Measurements from ENCODE around the gene PRKCD. TPM values are rescaled to one million over a fixed set of nuclear protein-coding genes. Genes with fewer than 3 reads are reported as not detected.
A peak's percentile ranks its signal among the peaks of the same experiment; 100 is the strongest.

PRKCD gene
- total RNA-seq, 1 donor from 2014 or later, result 78.4 TPM

GRCh38 chr3:53232641-53233377 lies 71.8 kb downstream of the PRKCD start:
- H3K4me3 ChIP-seq, result no peak overlapping the region
- no peaks in the 10 kb centered on the region for H3K27me3 ChIP-seq
- intact Hi-C loops (cut with DNase I), result no loop called here
- ATAC-seq (no peak), DNase-seq (no peak)
- TF ChIP-seq, protein P1, sequence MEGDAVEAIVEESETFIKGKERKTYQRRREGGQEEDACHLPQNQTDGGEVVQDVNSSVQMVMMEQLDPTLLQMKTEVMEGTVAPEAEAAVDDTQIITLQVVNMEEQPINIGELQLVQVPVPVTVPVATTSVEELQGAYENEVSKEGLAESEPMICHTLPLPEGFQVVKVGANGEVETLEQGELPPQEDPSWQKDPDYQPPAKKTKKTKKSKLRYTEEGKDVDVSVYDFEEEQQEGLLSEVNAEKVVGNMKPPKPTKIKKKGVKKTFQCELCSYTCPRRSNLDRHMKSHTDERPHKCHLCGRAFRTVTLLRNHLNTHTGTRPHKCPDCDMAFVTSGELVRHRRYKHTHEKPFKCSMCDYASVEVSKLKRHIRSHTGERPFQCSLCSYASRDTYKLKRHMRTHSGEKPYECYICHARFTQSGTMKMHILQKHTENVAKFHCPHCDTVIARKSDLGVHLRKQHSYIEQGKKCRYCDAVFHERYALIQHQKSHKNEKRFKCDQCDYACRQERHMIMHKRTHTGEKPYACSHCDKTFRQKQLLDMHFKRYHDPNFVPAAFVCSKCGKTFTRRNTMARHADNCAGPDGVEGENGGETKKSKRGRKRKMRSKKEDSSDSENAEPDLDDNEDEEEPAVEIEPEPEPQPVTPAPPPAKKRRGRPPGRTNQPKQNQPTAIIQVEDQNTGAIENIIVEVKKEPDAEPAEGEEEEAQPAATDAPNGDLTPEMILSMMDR (IDR thresholded peaks at IDR 0.05), result no peak
- H3K36me3 ChIP-seq, result peaks cover 80% of the 10 kb centered on the region
- no peaks in the 10 kb centered on the region for H3K9me3 ChIP-seq
- no peak overlapping the region for H3K27ac ChIP-seq
- H3K4me1 ChIP-seq, result peaks cover 16% of the 10 kb centered on the region

DNA sequence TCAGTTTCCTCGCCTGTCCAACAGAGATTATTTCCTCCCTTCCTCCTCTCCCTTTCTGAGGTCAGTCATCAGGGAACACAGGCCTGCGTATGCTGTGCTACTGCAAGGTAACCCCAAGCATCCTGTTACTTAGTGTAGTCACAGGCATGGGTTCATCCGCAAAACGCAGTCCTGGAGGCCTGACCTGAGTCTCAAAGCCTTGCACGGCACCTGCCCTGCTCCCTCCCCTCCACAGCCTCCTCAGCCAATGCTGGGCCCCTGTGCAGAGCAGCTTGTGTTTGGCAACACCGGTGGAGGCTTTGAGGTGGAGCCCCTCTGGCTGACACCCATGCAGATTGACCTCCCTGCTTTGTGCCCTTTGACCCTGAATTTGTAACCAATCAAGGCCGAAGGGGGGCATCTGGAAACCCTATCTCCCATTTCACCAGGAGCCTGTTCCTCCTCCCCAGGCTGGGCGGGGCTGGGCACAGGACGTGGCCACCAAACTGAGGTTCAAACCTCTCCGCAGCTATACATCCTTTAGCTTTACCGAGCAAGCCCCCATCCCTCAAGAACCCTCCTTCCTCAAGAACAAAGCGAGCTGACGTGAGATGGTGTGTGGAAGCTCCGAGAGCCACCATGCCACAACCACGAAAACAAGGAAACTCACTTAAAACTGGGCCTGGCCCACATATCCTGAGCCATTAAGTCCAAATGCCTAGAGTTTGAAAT lies 73.3 kb downstream of the PRKCD start:
- H3K4me1 ChIP-seq, result peaks cover 26% of the 10 kb centered on the region

GRCh38 chr3:53234841-53235232 lies 73.8 kb downstream of the PRKCD start:
- DNase-seq, result no peak
- Histone ChIP-seq H3K4me1 (peaks cover 31% of the 10 kb centered on the region), H3K27me3 (no peaks in the 10 kb centered on the region), H3K9me3 (no peaks in the 10 kb centered on the region), H3K36me3 (peaks cover 78% of the 10 kb centered on the region), H3K27ac (no peak overlapping the region), H3K4me3 (no peak overlapping the region)
- ATAC-seq, result no peak
- intact Hi-C loops (cut with DNase I), result no loop called here
- TF ChIP-seq, protein P1 (IDR thresholded peaks at IDR 0.05), result no peak

More for the DNA sequence above, 73.3 kb downstream of the PRKCD start:
- intact Hi-C loops (cut with DNase I), result no loop called here
- H3K27ac ChIP-seq, result no peak overlapping the region
- DNase-seq (no peak), ATAC-seq (no peak)
- H3K36me3 ChIP-seq, result peaks cover 78% of the 10 kb centered on the region
- TF ChIP-seq, protein P1 (IDR thresholded peaks at IDR 0.05), result no peak
- H3K9me3 ChIP-seq, result no peaks in the 10 kb centered on the region
- H3K4me3 ChIP-seq, result no peak overlapping the region
- H3K27me3 ChIP-seq, result no peaks in the 10 kb centered on the region

DNA sequence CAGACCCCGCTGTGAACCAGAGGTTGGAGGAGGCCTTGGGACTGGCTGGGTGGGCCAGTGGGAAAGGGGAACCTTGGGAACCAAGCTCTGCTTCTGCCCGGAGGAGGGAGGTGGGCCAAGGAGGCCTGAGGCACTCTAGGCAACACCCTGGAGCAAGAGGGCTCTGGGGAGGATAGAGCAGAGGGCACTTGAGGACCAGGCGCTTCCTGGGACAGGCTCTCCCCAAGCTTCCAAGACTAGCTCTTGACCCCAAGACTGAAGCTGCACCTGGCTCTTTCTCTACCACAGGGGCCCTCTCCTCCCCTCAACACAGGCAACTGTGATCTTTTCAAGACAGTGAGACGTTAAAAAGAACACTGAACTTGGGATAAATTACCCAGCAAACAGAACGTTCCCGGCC lies 74.5 kb downstream of the PRKCD start:
- Histone ChIP-seq H3K4me3 (no peak overlapping the region), H3K36me3 (peaks cover 78% of the 10 kb centered on the region), H3K27ac (no peak overlapping the region), H3K4me1 (peaks cover 38% of the 10 kb centered on the region), H3K27me3 (no peaks in the 10 kb centered on the region), H3K9me3 (no peaks in the 10 kb centered on the region)
- ATAC-seq (no peak), DNase-seq (no peak)
- intact Hi-C loops (cut with DNase I), result no loop called here
- TF ChIP-seq, protein P1 (IDR thresholded peaks at IDR 0.05), result no peak

GRCh38 chr3:53236112-53236841 lies 75.3 kb downstream of the PRKCD start:
- DNase-seq (peak; percentile 85), ATAC-seq (peak; percentile 72)
- Histone ChIP-seq H3K9me3 (no peaks in the 10 kb centered on the region), H3K4me1 (peaks cover 45% of the 10 kb centered on the region), H3K27ac (peak overlapping the region; percentile 71), H3K36me3 (peaks cover 79% of the 10 kb centered on the region), H3K4me3 (no peak overlapping the region), H3K27me3 (no peaks in the 10 kb centered on the region)
- TF ChIP-seq, protein P1 (IDR thresholded peaks at IDR 0.05), result no peak
- intact Hi-C loops (cut with DNase I), result no loop called here
